PC-3 (cell line): ENCODE measurements around the gene IRF1. TPM values are rescaled to one million over a fixed set of nuclear protein-coding genes. Genes with fewer than 3 reads are reported as not detected.
A peak's percentile ranks its signal among the peaks of the same experiment; 100 is the strongest.

Experiments used
- ATAC-seq: fragments of 200-7000 bp; cut with Tn5 transposase; 2 replicates; pipeline ENCODE4 v1.9.1; 2020; ENCODE audit warnings: mild to moderate bottlenecking, moderate library complexity
- Bru-seq: library from RNA; stranded (reverse); fragments of 400-500 nt; gene quantifications from one replicate; lab custom pipeline; 2021; lab: Mats Ljungman, UMichigan
- BruChase-seq, 2 experiments: library from RNA; stranded (reverse); fragments of 400-500 nt; gene quantifications; one replicate each; lab custom pipeline; 2021; lab: Mats Ljungman, UMichigan
- BruUV-seq: library from RNA; stranded (reverse); fragments of 400-500 nt; replicated peaks from 2 replicates; lab custom pipeline; 2021; lab: Mats Ljungman, UMichigan
- CTCF ChIA-PET: fragments of 300-600 bp; sonication (Branson Sonifier 250); formaldehyde crosslinking; loops from one replicate; lab custom pipeline; 2022; ENCODE audit warnings: antibody characterized with exemption; lab: Charles Lee
- POLR2A ChIA-PET: fragments of 300-600 bp; sonication (Branson Sonifier 250); formaldehyde crosslinking; loops from one replicate; lab custom pipeline; 2022; ENCODE audit warnings: antibody characterized with exemption; ENCODE audit not compliant: unreplicated experiment; lab: Charles Lee
- DNase-seq: peaks from one replicate; pipeline ENCODE4 v3.0.0-alpha.2; 2015
- H2AFZ ChIP-seq: fragments of 300-600 bp; sonication (generic); 2 replicates; pipeline ENCODE4 v1.6.0; 2016; ENCODE audit warnings: antibody characterized with exemption, low read length
- H3F3A ChIP-seq: fragments of 300-600 bp; sonication (generic); one replicate; pipeline ENCODE4 v1.6.0; 2017; ENCODE audit warnings: antibody characterized with exemption, low read length, control low read depth, mild to moderate bottlenecking; ENCODE audit not compliant: unreplicated experiment
- H3K27ac ChIP-seq: fragments of 300-600 bp; sonication (generic); 2 replicates; pipeline ENCODE4 v1.5.1; 2016; ENCODE audit warnings: mild to moderate bottlenecking, low read length
- H3K27me3 ChIP-seq: fragments of 300-600 bp; sonication (generic); 2 replicates; pipeline ENCODE4 v1.6.1; 2016; ENCODE audit warnings: low read length, mixed read lengths
- H3K36me3 ChIP-seq: fragments of 300-600 bp; sonication (generic); 2 replicates; pipeline ENCODE4 v1.6.1; 2016; ENCODE audit warnings: low read depth, mixed run types, low read length, mixed read lengths
- H3K4me1 ChIP-seq: fragments of 300-600 bp; sonication (generic); 2 replicates; pipeline ENCODE4 v1.5.1; 2016; ENCODE audit warnings: low read length; ENCODE audit not compliant: insufficient read depth
- H3K4me2 ChIP-seq: fragments of 300-600 bp; sonication (generic); 2 replicates; pipeline ENCODE4 v1.6.0; 2016; ENCODE audit warnings: low read length
- H3K4me3 ChIP-seq: fragments of 300-600 bp; sonication (generic); 2 replicates; pipeline ENCODE4 v1.5.1; 2016; ENCODE audit warnings: mild to moderate bottlenecking, low read length, mixed read lengths
- H3K79me2 ChIP-seq: fragments of 300-600 bp; sonication (generic); 2 replicates; pipeline ENCODE4 v1.6.1; 2017; ENCODE audit warnings: low read length, mixed read lengths
- H3K9ac ChIP-seq: fragments of 300-600 bp; sonication (generic); 2 replicates; pipeline ENCODE4 v1.6.0; 2016; ENCODE audit warnings: mild to moderate bottlenecking, low read length
- H3K9me2 ChIP-seq: fragments of 300-600 bp; sonication (generic); replicated peaks from 2 replicates; pipeline ENCODE4 v1.6.1; 2016; ENCODE audit warnings: mixed run types, low read length, mixed read lengths
- H3K9me3 ChIP-seq: fragments of 300-600 bp; sonication (generic); 2 replicates; pipeline ENCODE4 v1.6.1; 2016; ENCODE audit warnings: low read length, mixed read lengths
- H4K20me1 ChIP-seq: fragments of 300-600 bp; sonication (generic); 2 replicates; pipeline ENCODE4 v1.6.1; 2016; ENCODE audit warnings: low read length, mixed read lengths
- EZH2 ChIP-seq: fragments of 300-600 bp; sonication (generic); IDR thresholded peaks from one replicate; pipeline ENCODE4 v1.6.1; 2017; ENCODE audit warnings: antibody characterized with exemption, mild to moderate bottlenecking, low read length; ENCODE audit not compliant: unreplicated experiment
- EZH2phosphoT487 ChIP-seq: fragments of 300-600 bp; sonication (generic); IDR thresholded peaks from 2 replicates; pipeline ENCODE4 v1.6.1; 2018; ENCODE audit warnings: mild to moderate bottlenecking, antibody characterized with exemption, low read length, borderline replicate concordance
- intact Hi-C: fragments of 100-400 bp; cut with micrococcal nuclease; formaldehyde crosslinking; loops from 2 replicates; pipeline ENCODE4 v1.9.0; 2023
- long read RNA-seq: library from polyadenylated mRNA; unstranded; transcript quantifications from one replicate; pipeline ENCODE4 v2.0.0, GENCODE V29; 2021; ENCODE audit not compliant: unreplicated experiment
- total RNA-seq: library from RNA; depleted of rRNA; stranded (reverse); fragments of >200 nt; gene quantifications from 2 replicates; pipeline ENCODE4 v1.2.3, GENCODE V29; 2014; rRNA removed
- TF ChIP-seq, protein P1 (sequence below): fragments of 300-600 bp; sonication (generic); conservative IDR thresholded peaks from 2 replicates; pipeline ENCODE4 v1.5.1; 2017; ENCODE audit warnings: antibody characterized with exemption, low read depth, mild to moderate bottlenecking, low read length

IRF1 gene, protein sequence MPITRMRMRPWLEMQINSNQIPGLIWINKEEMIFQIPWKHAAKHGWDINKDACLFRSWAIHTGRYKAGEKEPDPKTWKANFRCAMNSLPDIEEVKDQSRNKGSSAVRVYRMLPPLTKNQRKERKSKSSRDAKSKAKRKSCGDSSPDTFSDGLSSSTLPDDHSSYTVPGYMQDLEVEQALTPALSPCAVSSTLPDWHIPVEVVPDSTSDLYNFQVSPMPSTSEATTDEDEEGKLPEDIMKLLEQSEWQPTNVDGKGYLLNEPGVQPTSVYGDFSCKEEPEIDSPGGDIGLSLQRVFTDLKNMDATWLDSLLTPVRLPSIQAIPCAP
- total RNA-seq (21.1 and 23.1 TPM in 2 replicates), Bru-seq, nascent RNA (percentile 82 among the genes with signal in this experiment), BruChase-seq, experiment 1, labeled RNA remaining after a 6-hour chase (percentile 82 among the genes with signal in this experiment), BruChase-seq, experiment 2, labeled RNA remaining after a 2-hour chase (percentile 90 among the genes with signal in this experiment)
- long read RNA-seq, transcript IRF1-201 (10 exons, 3,579 nt) = major isoform, 42 of 71 reads
- long read RNA-seq, partial matches to known transcripts = 5 of 71 reads
- long read RNA-seq, other reads (novel, unspliced or antisense) = 23 of 71 reads

- peak within 1 kb of the TSS; percentile 99 for H3K4me2 ChIP-seq
- H3K9ac ChIP-seq = peak within 1 kb of the TSS; percentile 86
- no peaks in the 10 kb centered on the region for H3F3A ChIP-seq
- peaks cover 36% of the 10 kb centered on the region for H3K79me2 ChIP-seq
- ChIA-PET POLR2A (interaction anchor here (0.6 to 0.9 kb wide), 4 partner anchors 10 to 80 kb away, joined by 3 to 5 read pairs (median 4); no protein-coding TSS in a partner anchor), CTCF (interaction anchor here (0.6 kb wide), 2 partner anchors 96 to 104 kb away, joined by 4 to 7 read pairs; no protein-coding TSS in a partner anchor)
- H3K27ac ChIP-seq = peak within 1 kb of the TSS; percentile 55
- H3K36me3 ChIP-seq = peaks cover 25% of the 10 kb centered on the region
- H3K9me3 ChIP-seq = no peaks in the 10 kb centered on the region
- H3K9me2 ChIP-seq = no peaks in the 10 kb centered on the region
- H4K20me1 ChIP-seq = peaks cover 31% of the 10 kb centered on the region
- ATAC-seq (peak; percentile 83), DNase-seq (peak; percentile 92)
- intact Hi-C loops = loop anchor here (10.0 kb wide), 1 partner anchor 196 kb away; the partner anchor contains the start of gene SLC22A4
- BruUV-seq = no TSS peak
- H3K4me3 ChIP-seq = peak within 1 kb of the TSS; percentile 97
- H3K27me3 ChIP-seq = no peaks in the 10 kb centered on the region
- peak within 1 kb of the TSS; percentile 73; the same call in 1 of the 2 replicates for H2AFZ ChIP-seq
- peaks cover 37% of the 10 kb centered on the region for H3K4me1 ChIP-seq
- TF ChIP-seq EZH2phosphoT487 (no peak), EZH2 (no peak)
- TF ChIP-seq, protein P1, sequence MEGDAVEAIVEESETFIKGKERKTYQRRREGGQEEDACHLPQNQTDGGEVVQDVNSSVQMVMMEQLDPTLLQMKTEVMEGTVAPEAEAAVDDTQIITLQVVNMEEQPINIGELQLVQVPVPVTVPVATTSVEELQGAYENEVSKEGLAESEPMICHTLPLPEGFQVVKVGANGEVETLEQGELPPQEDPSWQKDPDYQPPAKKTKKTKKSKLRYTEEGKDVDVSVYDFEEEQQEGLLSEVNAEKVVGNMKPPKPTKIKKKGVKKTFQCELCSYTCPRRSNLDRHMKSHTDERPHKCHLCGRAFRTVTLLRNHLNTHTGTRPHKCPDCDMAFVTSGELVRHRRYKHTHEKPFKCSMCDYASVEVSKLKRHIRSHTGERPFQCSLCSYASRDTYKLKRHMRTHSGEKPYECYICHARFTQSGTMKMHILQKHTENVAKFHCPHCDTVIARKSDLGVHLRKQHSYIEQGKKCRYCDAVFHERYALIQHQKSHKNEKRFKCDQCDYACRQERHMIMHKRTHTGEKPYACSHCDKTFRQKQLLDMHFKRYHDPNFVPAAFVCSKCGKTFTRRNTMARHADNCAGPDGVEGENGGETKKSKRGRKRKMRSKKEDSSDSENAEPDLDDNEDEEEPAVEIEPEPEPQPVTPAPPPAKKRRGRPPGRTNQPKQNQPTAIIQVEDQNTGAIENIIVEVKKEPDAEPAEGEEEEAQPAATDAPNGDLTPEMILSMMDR = no peak
Measured at GRCh38 chr5:132490484-132491367, at the start of gene IRF1. TSS of gene IRF1 (minus strand) at chr5:132490773. CDS start at chr5:132489478, 1,295 bp downstream.

DNA sequence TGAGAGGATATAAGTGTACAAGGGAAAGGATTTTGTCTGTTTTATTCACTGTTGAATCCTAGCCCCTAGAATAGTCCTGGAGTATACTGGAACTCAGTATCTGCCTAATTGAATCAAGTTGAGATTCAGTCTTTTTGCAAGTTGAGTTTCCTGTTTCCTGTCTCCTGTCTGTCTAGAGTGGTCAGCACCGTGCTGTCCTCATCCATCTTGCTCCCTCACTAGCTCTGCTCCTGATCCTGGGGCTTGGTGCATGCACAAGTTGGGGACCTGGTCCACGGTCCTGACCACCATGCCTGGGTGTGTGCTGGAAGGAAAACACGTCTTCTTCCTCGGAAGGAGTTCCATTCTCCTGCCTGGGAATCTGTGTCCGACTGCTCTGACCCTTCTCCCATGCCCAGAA lies 49.6 kb upstream of the IRF1 start:
- Histone ChIP-seq H3K9ac (no peak overlapping the region), H3K4me2 (no peak overlapping the region), H3K79me2 (no peaks in the 10 kb centered on the region), H3K36me3 (no peaks in the 10 kb centered on the region), H3K27ac (no peak overlapping the region), H3K4me1 (no peaks in the 10 kb centered on the region), H2AFZ (no peak overlapping the region), H4K20me1 (no peaks in the 10 kb centered on the region), H3F3A (no peaks in the 10 kb centered on the region), H3K9me2 (no peaks in the 10 kb centered on the region), H3K27me3 (0 out of 2 replicates have a peak, but pooled peaks cover 5% of the 10 kb centered on the region), H3K4me3 (no peak overlapping the region), H3K9me3 (no peaks in the 10 kb centered on the region)
- ChIA-PET CTCF (no interaction called here), POLR2A (no interaction called here)
- no TSS peak for BruUV-seq
- no peak for DNase-seq
- TF ChIP-seq EZH2 (no peak), EZH2phosphoT487 (no peak)
- TF ChIP-seq, protein P1 = no peak
- ATAC-seq = no peak
- intact Hi-C loops = no loop called here
